Right ventricle myocardium superior (tissue), 1 donor: ENCODE results near the gene GRIK1. TPM values are rescaled to one million over a fixed set of nuclear protein-coding genes. Genes with fewer than 3 reads are reported as not detected.

Experiments used
- ATAC-seq: fragments of 200-7000 bp; cut with Tn5 transposase; one replicate; pipeline ENCODE4 v1.9.1; 2020; ENCODE audit warnings: mild to moderate bottlenecking; ENCODE audit not compliant: poor library complexity
- DNase-seq: peaks from one replicate; pipeline ENCODE4 v3.0.0-alpha.2; 2020
- intact Hi-C: fragments of 100-400 bp; cut with DNase I; formaldehyde crosslinking; loops from one replicate; pipeline ENCODE4 v1.11.2; 2022
- total RNA-seq: library from RNA; stranded (reverse); fragmentation: NEBNext Ultra II Directional; extraction: Animal tissue kit (Norgen Biotek cat#: 25700); gene quantifications from one replicate; pipeline ENCODE4 v1.2.1, GENCODE V29; 2021
- donor health status: DM: no; HTN: yes; CAD: no; lungs with severe emphysema.

GRIK1 gene
- total RNA-seq, 1 donor from 2014 or later, result not detected

GRCh38 chr21:29661672-29662442, 277.9 kb downstream of the GRIK1 start:
- DNase-seq (no peak), ATAC-seq (no peak)
- intact Hi-C loops, result no loop called here

GRCh38 chr21:29660047-29660720, 279.6 kb downstream of the GRIK1 start:
- ATAC-seq (no peak), DNase-seq (no peak)
- intact Hi-C loops, result no loop called here

- intact Hi-C loops, result no loop called here
- DNase-seq, result no peak
- ATAC-seq, result no peak
Observed at GRCh38 chr21:29658934-29659203, 280.9 kb downstream of the GRIK1 start.

GRCh38 chr21:29658177-29658933, 281.4 kb downstream of the GRIK1 start:
- ATAC-seq (no peak), DNase-seq (no peak)
- intact Hi-C loops, result no loop called here

- DNase-seq (no peak), ATAC-seq (no peak)
- intact Hi-C loops, result no loop called here
Observed at GRCh38 chr21:29657240-29657989, 282.4 kb downstream of the GRIK1 start.

- DNase-seq, result no peak
- intact Hi-C loops, result no loop called here
- ATAC-seq, result no peak
Observed at GRCh38 chr21:29656504-29657239, 283.1 kb downstream of the GRIK1 start.

- ATAC-seq (no peak), DNase-seq (no peak)
- intact Hi-C loops, result no loop called here
Observed at GRCh38 chr21:29655577-29655976, 284.2 kb downstream of the GRIK1 start.

GRCh38 chr21:29654855-29655254, 284.9 kb downstream of the GRIK1 start:
- ATAC-seq (no peak), DNase-seq (no peak)
- intact Hi-C loops, result no loop called here

- intact Hi-C loops, result no loop called here
- no peak for ATAC-seq
- no peak for DNase-seq
Observed at GRCh38 chr21:29654203-29654602, 285.6 kb downstream of the GRIK1 start.

- ATAC-seq (no peak), DNase-seq (no peak)
- intact Hi-C loops, result no loop called here
Observed at GRCh38 chr21:29650523-29651022, 289.2 kb downstream of the GRIK1 start.

- no peak for ATAC-seq
- DNase-seq, result no peak
- intact Hi-C loops, result no loop called here
Observed at GRCh38 chr21:29649406-29649814, 290.4 kb downstream of the GRIK1 start.

- intact Hi-C loops, result no loop called here
- no peak for ATAC-seq
Observed at GRCh38 chr21:29648710-29649240, 291.0 kb downstream of the GRIK1 start.

GRCh38 chr21:29647353-29647781, 292.4 kb downstream of the GRIK1 start:
- intact Hi-C loops, result no loop called here
- ATAC-seq, result no peak
- no peak for DNase-seq

More at GRCh38 chr21:29648710-29649240, 291.0 kb downstream of the GRIK1 start:
- DNase-seq, result no peak

GRCh38 chr21:29645666-29646553, 293.9 kb downstream of the GRIK1 start:
- intact Hi-C loops, result no loop called here
- ATAC-seq (no peak), DNase-seq (no peak)

GRCh38 chr21:29643289-29643688, 296.5 kb downstream of the GRIK1 start:
- no peak for DNase-seq
- no peak for ATAC-seq
- intact Hi-C loops, result no loop called here

GRCh38 chr21:29642551-29643245, 297.1 kb downstream of the GRIK1 start:
- ATAC-seq (no peak), DNase-seq (no peak)
- intact Hi-C loops, result no loop called here
